Sigmoid colon (tissue), 4 donors: ENCODE results near the gene LAMTOR2.

Experiments
- POLR2A ChIP-seq, 2 donors: fragments of 450-650 bp; IDR thresholded peaks; one replicate each; pipeline ENCODE4 v1.6.1; 2016; ENCODE audit warnings: antibody characterized with exemption in 2 of 2, mild to moderate bottlenecking in 2 of 2, moderate library complexity in 2 of 2
- POLR2AphosphoS5 ChIP-seq, 4 donors: sonication (generic); formaldehyde crosslinking; IDR thresholded peaks; one replicate each; pipeline ENCODE4 v1.6.1; 2017; ENCODE audit warnings: antibody characterized with exemption in 4 of 4

- TF ChIP-seq POLR2AphosphoS5 (IDR thresholded peaks at IDR 0.05): no peak
- no peak for TF ChIP-seq POLR2A (IDR thresholded peaks at IDR 0.05)
These were observed 31.7 kb downstream of the LAMTOR2 start for GRCh38 chr1:156086256-156086662.
